Calu3 (cell line): Measurements from ENCODE around the gene OR52N4. TPM values are rescaled to one million over a fixed set of nuclear protein-coding genes. Genes with fewer than 3 reads are reported as not detected.

Experiments used
- BruUV-seq: library from RNA; stranded (reverse); fragments of 400-500 nt; replicated peaks from 2 replicates; lab custom pipeline; 2021; lab: Mats Ljungman, UMichigan
- CTCF ChIA-PET: fragments of 300-600 bp; sonication (Branson Sonifier 250); formaldehyde crosslinking; loops from one replicate; lab custom pipeline; 2022; ENCODE audit warnings: antibody characterized with exemption; lab: Charles Lee
- DNase-seq: peaks from one replicate; pipeline ENCODE4 v3.0.0; 2022
- H3K27ac Mint-ChIP-seq: one replicate; pipeline ENCODE4 v1.8.0; 2022; ENCODE audit warnings: mixed read lengths; ENCODE audit not compliant: unreplicated experiment
- H3K27me3 Mint-ChIP-seq: one replicate; pipeline ENCODE4 v1.8.0; 2022; ENCODE audit warnings: mixed read lengths; ENCODE audit not compliant: unreplicated experiment
- H3K36me3 Mint-ChIP-seq: one replicate; pipeline ENCODE4 v1.8.0; 2022; ENCODE audit warnings: mild to moderate bottlenecking, moderate library complexity, mixed read lengths; ENCODE audit not compliant: insufficient read depth, unreplicated experiment
- H3K4me1 Mint-ChIP-seq: one replicate; pipeline ENCODE4 v1.8.0; 2022; ENCODE audit warnings: mild to moderate bottlenecking, low read depth, mixed read lengths; ENCODE audit not compliant: unreplicated experiment
- H3K4me3 Mint-ChIP-seq: one replicate; pipeline ENCODE4 v1.8.0; 2022; ENCODE audit warnings: mild to moderate bottlenecking, low read depth, moderate library complexity, mixed read lengths; ENCODE audit not compliant: unreplicated experiment
- H3K9me3 Mint-ChIP-seq: one replicate; pipeline ENCODE4 v1.8.0; 2022; ENCODE audit warnings: low read depth, mixed read lengths; ENCODE audit not compliant: unreplicated experiment
- intact Hi-C: fragments of 100-400 bp; cut with micrococcal nuclease; formaldehyde crosslinking; loops from one replicate; pipeline ENCODE4 v1.10.0; 2022; ENCODE audit not compliant: unreplicated experiment
- total RNA-seq: library from RNA; stranded (reverse); gene quantifications from 2 replicates; pipeline ENCODE4 v1.2.3, GENCODE V29; 2022
- TF ChIP-seq, protein P1 (sequence below): fragments of 200-600 bp; IDR thresholded peaks from one replicate; pipeline ENCODE4 v1.8.0; 2022; ENCODE audit warnings: antibody characterized with exemption; ENCODE audit not compliant: unreplicated experiment

OR52N4 gene
- total RNA-seq, 1 experiment from 2014 or later = not detected

GRCh38 chr11:5791165-5791564 lies 37.1 kb downstream of the OR52N4 start, which contains the start of gene OR52N1:
TSS of gene OR52N1 (minus strand) at chr11:5791265. CDS start at chr11:5788816, 2,449 bp downstream.
- H3K36me3 Mint-ChIP-seq = no peaks in the 10 kb centered on the region
- CTCF ChIA-PET = no interaction called here
- TF ChIP-seq, protein P1, sequence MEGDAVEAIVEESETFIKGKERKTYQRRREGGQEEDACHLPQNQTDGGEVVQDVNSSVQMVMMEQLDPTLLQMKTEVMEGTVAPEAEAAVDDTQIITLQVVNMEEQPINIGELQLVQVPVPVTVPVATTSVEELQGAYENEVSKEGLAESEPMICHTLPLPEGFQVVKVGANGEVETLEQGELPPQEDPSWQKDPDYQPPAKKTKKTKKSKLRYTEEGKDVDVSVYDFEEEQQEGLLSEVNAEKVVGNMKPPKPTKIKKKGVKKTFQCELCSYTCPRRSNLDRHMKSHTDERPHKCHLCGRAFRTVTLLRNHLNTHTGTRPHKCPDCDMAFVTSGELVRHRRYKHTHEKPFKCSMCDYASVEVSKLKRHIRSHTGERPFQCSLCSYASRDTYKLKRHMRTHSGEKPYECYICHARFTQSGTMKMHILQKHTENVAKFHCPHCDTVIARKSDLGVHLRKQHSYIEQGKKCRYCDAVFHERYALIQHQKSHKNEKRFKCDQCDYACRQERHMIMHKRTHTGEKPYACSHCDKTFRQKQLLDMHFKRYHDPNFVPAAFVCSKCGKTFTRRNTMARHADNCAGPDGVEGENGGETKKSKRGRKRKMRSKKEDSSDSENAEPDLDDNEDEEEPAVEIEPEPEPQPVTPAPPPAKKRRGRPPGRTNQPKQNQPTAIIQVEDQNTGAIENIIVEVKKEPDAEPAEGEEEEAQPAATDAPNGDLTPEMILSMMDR = no peak
- no peak for DNase-seq
- no TSS peak for BruUV-seq
- no peak within 1 kb of the TSS for H3K4me3 Mint-ChIP-seq
- H3K4me1 Mint-ChIP-seq = no peaks in the 10 kb centered on the region
- no peaks in the 10 kb centered on the region for H3K9me3 Mint-ChIP-seq
- no peak within 1 kb of the TSS for H3K27ac Mint-ChIP-seq
- H3K27me3 Mint-ChIP-seq = no peaks in the 10 kb centered on the region
- intact Hi-C loops = no loop called here

GRCh38 chr11:5796541-5796940 lies 42.5 kb downstream of the OR52N4 start:
- Mint-ChIP-seq H3K36me3 (no peaks in the 10 kb centered on the region), H3K27me3 (no peaks in the 10 kb centered on the region), H3K27ac (no peak overlapping the region), H3K4me3 (no peak overlapping the region), H3K4me1 (no peaks in the 10 kb centered on the region), H3K9me3 (no peaks in the 10 kb centered on the region)
- intact Hi-C loops = no loop called here
- TF ChIP-seq, protein P1 = no peak
- CTCF ChIA-PET = interaction anchor here (0.6 to 0.7 kb wide), 2 partner anchors 274 to 1134 kb away, joined by 3 to 6 read pairs; no protein-coding TSS in a partner anchor
- DNase-seq = no peak
- no TSS peak for BruUV-seq

- peaks cover 6% of the 10 kb centered on the region for H3K36me3 Mint-ChIP-seq
- no peak overlapping the region for H3K27ac Mint-ChIP-seq
- no peak overlapping the region for H3K4me3 Mint-ChIP-seq
- H3K27me3 Mint-ChIP-seq = peaks cover 38% of the 10 kb centered on the region
- BruUV-seq = no TSS peak
- peaks cover 3% of the 10 kb centered on the region for H3K9me3 Mint-ChIP-seq
- TF ChIP-seq, protein P1 = no peak
- DNase-seq = no peak
- intact Hi-C loops = no loop called here
- CTCF ChIA-PET = no interaction called here
- H3K4me1 Mint-ChIP-seq = peaks cover 4% of the 10 kb centered on the region
These were observed 49.9 kb downstream of the OR52N4 start for GRCh38 chr11:5803982-5804381.

Other genes with a start within 250 kb of the OR52N4 start
- not detected in 2 replicates for gene UBQLN3, start 244.3 kb upstream of the OR52N4 start, total RNA-seq
- 0.14 and 0.51 TPM in 2 replicates for gene UBQLNL, start 237.5 kb upstream of the OR52N4 start, total RNA-seq
- not detected in 2 replicates for gene OR52H1, start 205.7 kb upstream of the OR52N4 start, total RNA-seq
- gene OR52B6, start 173.4 kb upstream of the OR52N4 start, total RNA-seq = not detected in 2 replicates
- 0.80 and 2.8 TPM in 2 replicates for gene TRIM6, start 157.6 kb upstream of the OR52N4 start, total RNA-seq
- gene TRIM34, start 129.2 kb upstream of the OR52N4 start, total RNA-seq = 9.9 and 13.1 TPM in 2 replicates
- gene TRIM5, start 69.2 kb upstream of the OR52N4 start, total RNA-seq = 36.8 and 44.1 TPM in 2 replicates
- gene TRIM22, start 64.5 kb upstream of the OR52N4 start, total RNA-seq = 11.5 and 37.8 TPM in 2 replicates
- gene OR56B1, start 17.8 kb upstream of the OR52N4 start, total RNA-seq = not detected in 2 replicates
- gene OR52N5, start 29.1 kb downstream of the OR52N4 start, total RNA-seq = not detected in 2 replicates
- not detected in 2 replicates for gene OR52N1, start 37.0 kb downstream of the OR52N4 start, total RNA-seq
- gene OR52N2, start 54.7 kb downstream of the OR52N4 start, total RNA-seq = not detected in 2 replicates
- not detected in 2 replicates for gene OR52E6, start 87.7 kb downstream of the OR52N4 start, total RNA-seq
- gene OR52E8, start 103.4 kb downstream of the OR52N4 start, total RNA-seq = not detected in 2 replicates
- not detected in 2 replicates for gene OR52E4, start 126.4 kb downstream of the OR52N4 start, total RNA-seq
- gene OR52E5, start 139.0 kb downstream of the OR52N4 start, total RNA-seq = not detected in 2 replicates
- not detected in 2 replicates for gene OR56A3, start 188.0 kb downstream of the OR52N4 start, total RNA-seq
- not detected in 2 replicates for gene OR56A5, start 214.3 kb downstream of the OR52N4 start, total RNA-seq
- gene OR52L1, start 232.7 kb downstream of the OR52N4 start, total RNA-seq = not detected in 2 replicates